ENCODE data around the gene FSTL4. TPM values are rescaled to one million over a fixed set of nuclear protein-coding genes. Genes with fewer than 3 reads are reported as not detected.

FSTL4 gene
- polyA plus RNA-seq, 1 donor from 2014 or later = 0.57 TPM

DNA sequence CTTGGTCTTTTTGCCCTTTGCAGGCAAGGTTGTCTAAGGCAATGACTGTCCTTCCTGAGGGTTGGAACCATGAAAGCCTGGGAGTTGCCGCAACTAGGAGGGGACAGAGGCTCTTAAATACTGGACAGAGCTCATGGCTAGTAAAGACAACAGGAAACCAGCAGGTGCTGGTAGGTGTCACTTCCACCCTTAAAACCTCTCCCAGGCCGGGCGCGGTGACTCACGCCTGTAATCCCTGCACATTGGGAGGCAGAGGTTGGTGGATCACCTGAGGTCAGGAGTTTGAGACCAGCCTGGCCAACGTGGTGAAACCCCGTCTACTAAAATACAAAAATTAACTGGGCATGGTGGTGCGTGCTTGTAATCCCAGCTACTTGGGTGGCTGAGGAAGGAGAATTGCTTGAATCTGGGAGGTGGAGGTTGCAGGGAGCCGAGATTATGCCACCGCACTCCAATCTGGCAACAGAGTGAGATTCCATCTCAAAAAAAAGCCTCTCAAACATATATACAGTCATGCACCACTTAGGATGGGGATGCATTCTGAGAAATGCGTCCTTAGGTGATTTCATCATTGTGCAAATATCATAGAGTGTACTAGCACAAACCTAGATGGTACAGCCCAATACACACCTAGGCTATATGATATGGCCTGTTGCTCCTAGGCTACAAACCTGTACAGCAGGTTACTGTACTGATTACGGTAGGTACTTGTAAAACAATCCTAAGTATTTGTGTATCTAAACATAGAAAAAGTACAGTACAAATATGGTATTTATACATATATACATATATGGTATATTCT, 457.9 kb downstream of the FSTL4 start:
- Histone ChIP-seq H3K4me2 (ENCODE audit: low read length) (no peak overlapping the region), H4K20me1 (ENCODE audit: insufficient read depth) (no peaks in the 10 kb centered on the region), H3K9me3 (ENCODE audit: low read length) (no peaks in the 10 kb centered on the region), H3F3A (ENCODE audit: insufficient read depth, low read length, poor library complexity, severe bottlenecking) (no peaks in the 10 kb centered on the region), H3K36me3 (ENCODE audit: insufficient read depth, low read length) (no peaks in the 10 kb centered on the region), H3K9me2 (ENCODE audit: insufficient read depth, low read length) (no peaks in the 10 kb centered on the region), H3K27ac (ENCODE audit: low read length) (no peak overlapping the region), H3K4me3 (ENCODE audit: low read length) (no peak overlapping the region), H3K9ac (ENCODE audit: low read length) (no peak overlapping the region), H2AFZ (ENCODE audit: low read depth, low read length) (no peak overlapping the region), H3K79me2 (replicated peaks; ENCODE audit: insufficient read depth, low read length) (no peaks in the 10 kb centered on the region), H3K27me3 (ENCODE audit: insufficient read depth, low read depth, low read length) (no peaks in the 10 kb centered on the region)
- no peak for TF ChIP-seq RAD21 (conservative IDR thresholded peaks at IDR 0.05)
- TF ChIP-seq, protein P1, sequence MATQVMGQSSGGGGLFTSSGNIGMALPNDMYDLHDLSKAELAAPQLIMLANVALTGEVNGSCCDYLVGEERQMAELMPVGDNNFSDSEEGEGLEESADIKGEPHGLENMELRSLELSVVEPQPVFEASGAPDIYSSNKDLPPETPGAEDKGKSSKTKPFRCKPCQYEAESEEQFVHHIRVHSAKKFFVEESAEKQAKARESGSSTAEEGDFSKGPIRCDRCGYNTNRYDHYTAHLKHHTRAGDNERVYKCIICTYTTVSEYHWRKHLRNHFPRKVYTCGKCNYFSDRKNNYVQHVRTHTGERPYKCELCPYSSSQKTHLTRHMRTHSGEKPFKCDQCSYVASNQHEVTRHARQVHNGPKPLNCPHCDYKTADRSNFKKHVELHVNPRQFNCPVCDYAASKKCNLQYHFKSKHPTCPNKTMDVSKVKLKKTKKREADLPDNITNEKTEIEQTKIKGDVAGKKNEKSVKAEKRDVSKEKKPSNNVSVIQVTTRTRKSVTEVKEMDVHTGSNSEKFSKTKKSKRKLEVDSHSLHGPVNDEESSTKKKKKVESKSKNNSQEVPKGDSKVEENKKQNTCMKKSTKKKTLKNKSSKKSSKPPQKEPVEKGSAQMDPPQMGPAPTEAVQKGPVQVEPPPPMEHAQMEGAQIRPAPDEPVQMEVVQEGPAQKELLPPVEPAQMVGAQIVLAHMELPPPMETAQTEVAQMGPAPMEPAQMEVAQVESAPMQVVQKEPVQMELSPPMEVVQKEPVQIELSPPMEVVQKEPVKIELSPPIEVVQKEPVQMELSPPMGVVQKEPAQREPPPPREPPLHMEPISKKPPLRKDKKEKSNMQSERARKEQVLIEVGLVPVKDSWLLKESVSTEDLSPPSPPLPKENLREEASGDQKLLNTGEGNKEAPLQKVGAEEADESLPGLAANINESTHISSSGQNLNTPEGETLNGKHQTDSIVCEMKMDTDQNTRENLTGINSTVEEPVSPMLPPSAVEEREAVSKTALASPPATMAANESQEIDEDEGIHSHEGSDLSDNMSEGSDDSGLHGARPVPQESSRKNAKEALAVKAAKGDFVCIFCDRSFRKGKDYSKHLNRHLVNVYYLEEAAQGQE (IDR thresholded peaks at IDR 0.05; ENCODE audit: borderline replicate concordance) = no peak
- no peak for TF ChIP-seq EP300 (conservative IDR thresholded peaks at IDR 0.05; ENCODE audit: poor library complexity, severe bottlenecking)
- TF ChIP-seq TAF1 (IDR thresholded peaks at IDR 0.05; ENCODE audit: low read depth) = no peak
- TF ChIP-seq EZH2 (IDR thresholded peaks at IDR 0.05; ENCODE audit: borderline replicate concordance, insufficient read depth, low read length, poor library complexity, severe bottlenecking) = no peak
- TF ChIP-seq SMC3 (conservative IDR thresholded peaks at IDR 0.05; ENCODE audit: poor library complexity) = no peak
- TF ChIP-seq MXI1 (conservative IDR thresholded peaks at IDR 0.05; ENCODE audit: poor library complexity, severe bottlenecking) = no peak
- TF ChIP-seq, protein P2, sequence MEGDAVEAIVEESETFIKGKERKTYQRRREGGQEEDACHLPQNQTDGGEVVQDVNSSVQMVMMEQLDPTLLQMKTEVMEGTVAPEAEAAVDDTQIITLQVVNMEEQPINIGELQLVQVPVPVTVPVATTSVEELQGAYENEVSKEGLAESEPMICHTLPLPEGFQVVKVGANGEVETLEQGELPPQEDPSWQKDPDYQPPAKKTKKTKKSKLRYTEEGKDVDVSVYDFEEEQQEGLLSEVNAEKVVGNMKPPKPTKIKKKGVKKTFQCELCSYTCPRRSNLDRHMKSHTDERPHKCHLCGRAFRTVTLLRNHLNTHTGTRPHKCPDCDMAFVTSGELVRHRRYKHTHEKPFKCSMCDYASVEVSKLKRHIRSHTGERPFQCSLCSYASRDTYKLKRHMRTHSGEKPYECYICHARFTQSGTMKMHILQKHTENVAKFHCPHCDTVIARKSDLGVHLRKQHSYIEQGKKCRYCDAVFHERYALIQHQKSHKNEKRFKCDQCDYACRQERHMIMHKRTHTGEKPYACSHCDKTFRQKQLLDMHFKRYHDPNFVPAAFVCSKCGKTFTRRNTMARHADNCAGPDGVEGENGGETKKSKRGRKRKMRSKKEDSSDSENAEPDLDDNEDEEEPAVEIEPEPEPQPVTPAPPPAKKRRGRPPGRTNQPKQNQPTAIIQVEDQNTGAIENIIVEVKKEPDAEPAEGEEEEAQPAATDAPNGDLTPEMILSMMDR (IDR thresholded peaks at IDR 0.05; ENCODE audit: poor library complexity, severe bottlenecking) = no peak
- TF ChIP-seq POLR2AphosphoS5 (IDR thresholded peaks at IDR 0.05) = no peak

DNA sequence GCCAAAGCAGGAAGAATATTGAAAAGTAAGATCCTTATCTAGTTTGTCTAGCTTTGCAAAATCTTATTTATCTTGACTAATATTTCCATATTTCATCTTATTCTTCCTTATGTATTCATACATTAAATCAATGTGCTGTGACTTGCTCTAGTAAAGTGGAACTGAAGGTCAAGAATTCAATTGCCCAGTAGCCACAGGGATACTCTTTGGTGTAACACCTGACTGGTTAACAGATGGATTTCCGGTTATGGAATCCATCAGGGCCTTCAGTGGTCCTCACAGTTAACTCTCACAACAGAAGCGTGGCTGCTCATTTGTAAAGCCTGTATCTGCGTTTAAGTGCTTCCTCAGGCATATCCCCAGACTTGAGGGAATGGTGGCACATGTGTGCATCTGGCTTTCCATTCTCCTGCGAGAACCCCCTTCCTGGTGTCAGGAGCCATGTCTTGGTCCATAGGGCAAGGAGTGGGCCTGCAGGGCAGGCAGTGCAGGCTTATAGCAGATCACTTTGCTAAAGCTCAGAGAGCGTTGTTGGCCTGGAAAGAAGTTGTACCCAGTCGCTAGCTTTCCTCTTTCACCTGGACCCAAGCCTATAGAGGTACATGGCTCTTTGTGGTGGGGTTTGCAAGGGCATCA, 461.3 kb downstream of the FSTL4 start:
- no peak overlapping the region for H3K4me3 ChIP-seq (ENCODE audit: low read length)
- H4K20me1 ChIP-seq (ENCODE audit: insufficient read depth) = no peaks in the 10 kb centered on the region
- no peaks in the 10 kb centered on the region for H3K9me3 ChIP-seq (ENCODE audit: low read length)

More for the DNA sequence above, 461.3 kb downstream of the FSTL4 start:
- Histone ChIP-seq H3K27ac (ENCODE audit: low read length) (no peak overlapping the region), H3K36me3 (ENCODE audit: insufficient read depth, low read length) (no peaks in the 10 kb centered on the region), H3K27me3 (ENCODE audit: insufficient read depth, low read depth, low read length) (no peaks in the 10 kb centered on the region), H3K9ac (ENCODE audit: low read length) (no peak overlapping the region), H3K9me2 (ENCODE audit: insufficient read depth, low read length) (no peaks in the 10 kb centered on the region), H3F3A (ENCODE audit: insufficient read depth, low read length, poor library complexity, severe bottlenecking) (no peaks in the 10 kb centered on the region), H3K79me2 (replicated peaks; ENCODE audit: insufficient read depth, low read length) (no peaks in the 10 kb centered on the region), H3K4me2 (ENCODE audit: low read length) (no peak overlapping the region), H2AFZ (ENCODE audit: low read depth, low read length) (no peak overlapping the region)
- TF ChIP-seq TAF1 (IDR thresholded peaks at IDR 0.05; ENCODE audit: low read depth) (no peak), SMC3 (conservative IDR thresholded peaks at IDR 0.05; ENCODE audit: poor library complexity) (no peak), EZH2 (IDR thresholded peaks at IDR 0.05; ENCODE audit: borderline replicate concordance, insufficient read depth, low read length, poor library complexity, severe bottlenecking) (no peak), MXI1 (conservative IDR thresholded peaks at IDR 0.05; ENCODE audit: poor library complexity, severe bottlenecking) (no peak), EP300 (conservative IDR thresholded peaks at IDR 0.05; ENCODE audit: poor library complexity, severe bottlenecking) (no peak), POLR2AphosphoS5 (IDR thresholded peaks at IDR 0.05) (no peak)
- TF ChIP-seq, protein P1 (IDR thresholded peaks at IDR 0.05; ENCODE audit: borderline replicate concordance) = no peak
- TF ChIP-seq, protein P2 (IDR thresholded peaks at IDR 0.05; ENCODE audit: poor library complexity, severe bottlenecking) = no peak

Measured in neural cell (in vitro differentiated cells).